Measurements from ENCODE around the gene KCNJ16.

Gene KCNJ16

GRCh38 chr17:70070305-70071027 lies 4.6 kb upstream of the KCNJ16 start:
- DNase-seq, result no peak

- DNase-seq, result no peak
Observed at GRCh38 chr17:70071127-70071526, 3.9 kb upstream of the KCNJ16 start.

DNA sequence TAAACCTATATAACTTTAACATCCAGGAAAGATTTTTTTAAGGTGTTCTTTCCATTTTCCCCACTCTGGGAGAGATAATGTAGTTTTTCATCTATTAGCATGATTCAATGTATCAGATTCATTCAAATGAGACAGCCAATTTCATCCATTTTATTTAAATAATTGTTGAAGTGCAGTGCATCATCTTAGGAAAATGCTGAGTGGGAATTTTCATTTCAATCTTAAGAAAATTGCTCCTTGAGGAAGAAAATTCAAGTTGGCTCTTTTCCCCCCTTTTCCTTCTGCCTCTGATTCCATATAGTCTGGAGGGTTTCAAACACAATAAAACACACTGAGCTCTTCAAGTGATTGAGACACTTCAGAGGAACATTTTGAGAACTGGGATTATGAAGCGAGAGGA lies 3.4 kb upstream of the KCNJ16 start:
- DNase-seq, result no peak

DNA sequence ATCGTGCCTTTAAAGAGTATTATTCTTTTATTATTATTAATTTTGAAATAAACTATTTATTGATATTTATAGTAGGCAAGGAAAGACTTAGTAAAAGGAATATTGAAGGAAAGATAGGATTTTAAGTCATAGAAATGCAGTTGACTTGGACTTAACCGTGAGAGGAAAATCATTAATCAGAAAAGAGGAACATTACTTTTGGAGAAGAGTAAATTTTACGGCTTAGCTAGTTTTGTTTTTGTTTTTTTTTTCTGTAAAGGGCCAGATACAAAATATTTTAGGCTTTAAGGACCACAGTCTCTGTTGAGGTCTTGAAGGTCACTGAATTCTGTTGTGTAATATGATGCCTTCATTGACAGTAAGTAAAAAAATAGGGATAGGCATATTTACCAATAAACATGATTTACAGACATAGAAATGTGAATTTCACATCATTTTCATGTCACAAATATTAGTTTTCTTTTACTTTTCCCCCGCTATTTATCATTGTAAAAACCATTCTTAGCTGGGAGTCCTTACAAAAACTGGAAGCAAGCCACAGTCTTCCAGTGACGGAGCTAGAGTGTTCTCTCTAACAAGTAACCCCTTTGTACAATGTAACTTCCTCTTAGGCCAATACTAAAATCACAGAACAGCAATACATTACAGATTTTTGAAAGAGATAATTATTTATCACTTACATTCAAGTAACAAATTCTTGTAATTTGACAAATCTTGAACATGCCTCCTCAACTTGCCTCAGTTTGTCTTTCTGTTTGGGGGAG lies 2.3 kb upstream of the KCNJ16 start:
- DNase-seq, result no peak

DNA sequence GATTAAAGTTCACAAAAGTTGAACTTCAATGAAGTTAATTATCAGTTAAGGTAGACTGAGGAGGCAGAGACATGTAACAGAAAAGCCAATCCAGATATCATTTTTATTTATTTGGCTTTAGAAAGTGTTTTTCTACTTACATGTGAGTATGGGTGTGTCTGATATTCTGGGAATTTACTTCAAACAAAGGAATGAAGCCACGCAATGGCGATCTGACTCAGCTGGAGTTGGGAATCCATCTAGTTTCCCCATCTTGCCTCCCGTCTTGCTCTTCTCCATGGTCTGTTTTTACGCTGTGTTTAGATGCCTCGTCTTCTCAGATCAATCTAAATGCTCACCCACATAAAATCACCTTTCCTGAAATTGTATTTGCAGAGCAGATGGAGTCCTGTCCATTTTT lies 1.7 kb upstream of the KCNJ16 start:
- no peak for DNase-seq

DNA sequence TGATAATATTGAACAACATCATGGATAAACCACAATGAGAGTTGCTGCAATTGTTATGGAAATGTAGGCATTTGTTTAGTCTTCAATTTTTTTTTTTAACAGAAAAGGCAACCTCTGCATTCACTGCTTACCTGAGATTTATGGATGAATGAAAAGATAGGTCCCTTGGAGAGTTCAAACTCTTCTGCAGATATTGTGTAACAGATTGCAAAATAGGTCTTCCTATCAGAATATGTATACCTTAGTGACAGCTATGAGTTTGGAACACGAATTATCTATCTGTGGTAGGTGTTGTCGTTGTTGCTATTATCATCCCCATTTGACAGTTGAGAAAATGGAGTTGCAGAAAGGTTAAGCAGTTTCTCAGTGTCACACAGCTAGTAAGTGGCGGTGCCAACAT lies 1.2 kb upstream of the KCNJ16 start:
- DNase-seq, result no peak

DNA sequence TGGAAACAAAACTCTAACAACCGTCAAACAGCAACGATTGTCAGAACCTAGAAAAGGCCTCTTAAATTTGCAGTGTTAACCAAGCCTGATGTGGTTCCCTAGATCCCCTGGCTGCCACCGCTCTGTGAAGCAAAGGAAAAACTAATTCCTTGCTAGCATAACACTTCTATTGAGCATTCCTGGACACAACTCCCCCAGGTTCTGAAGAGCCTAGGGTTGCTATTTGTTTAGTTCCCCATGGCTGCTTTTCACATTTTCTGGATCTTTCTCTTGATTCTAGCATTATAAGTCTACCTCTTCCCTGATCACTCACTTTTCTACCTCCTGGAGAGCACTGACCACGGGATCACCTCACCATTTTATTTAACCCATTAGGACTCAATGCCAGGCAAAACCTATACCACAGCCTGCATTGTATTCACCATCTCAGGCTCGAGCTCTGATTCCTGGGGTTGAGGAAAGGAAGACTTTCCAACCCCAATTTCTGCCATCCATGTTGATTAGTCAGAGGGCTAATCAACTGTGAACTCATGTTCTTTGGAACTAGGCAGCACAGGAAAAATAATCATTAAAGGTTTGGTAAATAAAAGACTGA lies 692 bp upstream of the KCNJ16 start:
- no peak for DNase-seq

GRCh38 chr17:70076189-70076588 lies 1.2 kb downstream of the KCNJ16 start:
- DNase-seq, result no peak

GRCh38 chr17:70076831-70077230 lies 1.8 kb downstream of the KCNJ16 start:
- DNase-seq, result no peak

GRCh38 chr17:70078549-70078948 lies 3.5 kb downstream of the KCNJ16 start:
- no peak for DNase-seq

- DNase-seq, result no peak
Observed at GRCh38 chr17:70078994-70079531, 4.0 kb downstream of the KCNJ16 start.

- no peak for DNase-seq
Observed at GRCh38 chr17:70080541-70081347, 5.7 kb downstream of the KCNJ16 start.

DNA sequence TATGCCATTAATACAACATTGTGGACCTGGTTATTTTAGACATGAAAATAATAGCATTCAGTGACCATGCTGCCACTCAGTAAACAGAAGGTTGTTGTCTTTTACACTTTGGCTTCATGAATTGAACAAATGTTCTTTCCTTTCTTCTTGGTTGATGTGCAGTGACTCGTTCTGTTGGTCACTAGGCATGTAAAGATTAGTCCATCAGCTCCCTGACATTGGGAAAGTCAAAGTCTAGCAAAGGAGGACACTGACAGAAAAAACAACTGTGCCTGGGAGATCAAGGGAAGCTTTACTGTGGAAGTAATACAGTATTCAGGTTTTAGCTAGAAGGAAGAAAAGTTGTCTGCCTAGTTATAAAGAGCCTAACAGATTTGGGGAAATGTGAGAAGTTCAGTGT lies 6.9 kb downstream of the KCNJ16 start:
- no peak for DNase-seq

GRCh38 chr17:70084476-70084875 lies 9.5 kb downstream of the KCNJ16 start:
- no peak for DNase-seq

- no peak for DNase-seq
Observed at GRCh38 chr17:70086516-70086915, 11.5 kb downstream of the KCNJ16 start.

GRCh38 chr17:70089513-70090148 lies 14.6 kb downstream of the KCNJ16 start:
- DNase-seq, result no peak

- no peak for DNase-seq
Observed at GRCh38 chr17:70091005-70091568, 16.1 kb downstream of the KCNJ16 start.

DNA sequence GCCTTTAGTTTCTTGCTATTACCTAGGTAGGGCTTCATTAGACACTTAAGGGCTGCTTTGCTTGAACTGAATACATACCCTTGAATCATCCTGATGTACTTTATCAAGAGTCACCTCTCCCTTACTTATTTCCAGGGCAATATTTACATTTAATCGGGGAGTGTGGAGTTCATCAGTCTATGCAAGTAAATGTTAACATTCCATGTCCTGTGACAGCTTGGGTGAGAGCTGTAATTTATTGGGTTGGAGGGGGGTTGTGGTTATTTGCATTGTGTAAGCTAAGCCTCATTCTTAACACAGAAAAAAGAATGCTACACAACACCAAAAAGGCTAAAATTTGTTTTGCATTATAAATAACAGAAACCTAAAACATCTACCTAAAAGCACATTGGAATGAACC lies 16.7 kb downstream of the KCNJ16 start:
- DNase-seq, result no peak

- no peak for DNase-seq
Observed at GRCh38 chr17:70093163-70093562, 18.1 kb downstream of the KCNJ16 start.

GRCh38 chr17:70095455-70095854 lies 20.4 kb downstream of the KCNJ16 start:
- no peak for DNase-seq

DNA sequence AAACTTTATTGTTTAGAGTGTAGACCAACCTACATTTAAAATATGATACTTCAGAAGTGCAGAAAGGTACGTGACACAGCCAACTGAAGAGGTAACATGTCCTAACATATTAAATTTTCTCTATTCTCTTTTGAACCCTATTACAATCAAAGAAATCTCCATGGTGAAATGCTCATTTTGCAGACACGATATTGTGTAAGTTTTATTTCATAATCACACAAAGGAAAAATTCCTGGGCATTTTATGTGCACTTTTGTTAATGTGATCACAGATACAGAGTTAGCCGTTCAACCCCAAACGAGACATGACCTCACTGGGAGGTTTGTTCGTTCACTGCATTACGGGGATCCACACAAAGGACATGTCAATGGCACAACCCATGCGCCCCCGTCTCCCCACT lies 21.8 kb downstream of the KCNJ16 start:
- no peak for DNase-seq

- DNase-seq, result no peak
Observed at GRCh38 chr17:70098030-70098429, 23.0 kb downstream of the KCNJ16 start.
